Stimulated activated CD4-positive, alpha-beta T cell treated with anti-CD3 and anti-CD28 coated beads, Interleukin-12 subunit alpha, Interleukin-12 subunit beta, amount 100 ng/mL, for 24 hours (primary cell): ENCODE measurements around the gene ARID1B.

Experiments
- DNase-seq, 2 experiments: peaks; one replicate each; pipeline ENCODE4 v3.0.0-alpha.2; 2020; ENCODE audit warnings: low read depth in 2 of 2

ARID1B gene

DNA sequence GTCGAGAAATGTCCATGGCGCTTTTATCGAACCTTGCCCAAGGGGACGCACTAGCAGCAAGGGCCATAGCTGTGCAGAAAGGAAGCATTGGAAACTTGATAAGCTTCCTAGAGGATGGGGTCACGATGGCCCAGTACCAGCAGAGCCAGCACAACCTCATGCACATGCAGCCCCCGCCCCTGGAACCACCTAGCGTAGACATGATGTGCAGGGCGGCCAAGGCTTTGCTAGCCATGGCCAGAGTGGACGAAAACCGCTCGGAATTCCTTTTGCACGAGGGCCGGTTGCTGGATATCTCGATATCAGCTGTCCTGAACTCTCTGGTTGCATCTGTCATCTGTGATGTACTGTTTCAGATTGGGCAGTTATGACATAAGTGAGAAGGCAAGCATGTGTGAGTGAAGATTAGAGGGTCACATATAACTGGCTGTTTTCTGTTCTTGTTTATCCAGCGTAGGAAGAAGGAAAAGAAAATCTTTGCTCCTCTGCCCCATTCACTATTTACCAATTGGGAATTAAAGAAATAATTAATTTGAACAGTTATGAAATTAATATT, 430.4 kb downstream of the ARID1B start:
- DNase-seq: no peak

DNA sequence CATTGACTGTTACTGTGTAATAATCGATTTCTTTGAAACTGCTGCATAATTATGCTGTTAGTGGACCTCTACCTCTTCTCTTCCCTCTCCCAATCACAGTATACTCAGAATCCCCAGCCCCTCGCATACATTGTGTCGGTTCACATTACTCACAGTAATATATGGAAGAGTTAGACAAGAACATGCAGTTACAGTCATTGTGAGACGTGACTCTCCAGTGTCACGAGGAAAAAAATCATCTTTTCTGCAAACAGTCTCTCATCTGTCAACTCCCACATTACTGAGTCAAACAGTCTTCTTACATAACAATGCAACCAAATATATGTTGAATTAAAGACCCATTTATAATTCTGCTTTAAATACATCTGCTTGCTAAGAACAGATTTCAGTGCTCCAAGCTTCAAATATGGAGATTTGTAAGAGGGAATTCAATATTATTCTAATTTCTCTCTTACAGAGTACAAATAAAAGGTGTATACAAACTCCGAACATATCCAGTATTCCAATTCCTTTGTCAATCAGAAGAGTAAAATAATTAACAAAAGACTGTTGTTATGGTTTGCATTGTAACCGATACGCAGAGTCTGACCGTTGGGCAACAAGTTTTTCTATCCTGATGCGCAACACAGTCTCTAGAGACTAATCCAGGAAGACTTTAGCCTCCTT, 432.8 kb downstream of the ARID1B start:
- no peak for DNase-seq

DNA sequence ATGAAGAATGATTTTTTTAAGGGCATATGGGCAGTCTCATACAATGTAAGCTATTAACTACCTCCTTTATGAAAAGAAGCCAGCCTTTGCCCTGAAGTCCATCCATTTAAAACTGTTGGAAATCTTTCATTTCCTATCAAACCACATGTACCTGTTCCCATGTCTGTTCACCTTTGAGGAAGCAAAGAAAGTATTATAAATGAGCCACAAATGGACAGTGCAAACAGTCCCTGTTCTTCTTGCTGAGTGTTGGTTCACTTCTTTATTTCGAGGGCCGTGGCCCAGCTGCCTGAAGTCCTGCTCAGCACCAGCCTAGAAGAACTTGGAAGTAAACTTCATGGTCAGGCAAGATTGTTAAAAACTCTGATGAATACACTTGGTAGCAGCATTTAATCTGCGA, 433.8 kb downstream of the ARID1B start:
- DNase-seq: no peak

DNA sequence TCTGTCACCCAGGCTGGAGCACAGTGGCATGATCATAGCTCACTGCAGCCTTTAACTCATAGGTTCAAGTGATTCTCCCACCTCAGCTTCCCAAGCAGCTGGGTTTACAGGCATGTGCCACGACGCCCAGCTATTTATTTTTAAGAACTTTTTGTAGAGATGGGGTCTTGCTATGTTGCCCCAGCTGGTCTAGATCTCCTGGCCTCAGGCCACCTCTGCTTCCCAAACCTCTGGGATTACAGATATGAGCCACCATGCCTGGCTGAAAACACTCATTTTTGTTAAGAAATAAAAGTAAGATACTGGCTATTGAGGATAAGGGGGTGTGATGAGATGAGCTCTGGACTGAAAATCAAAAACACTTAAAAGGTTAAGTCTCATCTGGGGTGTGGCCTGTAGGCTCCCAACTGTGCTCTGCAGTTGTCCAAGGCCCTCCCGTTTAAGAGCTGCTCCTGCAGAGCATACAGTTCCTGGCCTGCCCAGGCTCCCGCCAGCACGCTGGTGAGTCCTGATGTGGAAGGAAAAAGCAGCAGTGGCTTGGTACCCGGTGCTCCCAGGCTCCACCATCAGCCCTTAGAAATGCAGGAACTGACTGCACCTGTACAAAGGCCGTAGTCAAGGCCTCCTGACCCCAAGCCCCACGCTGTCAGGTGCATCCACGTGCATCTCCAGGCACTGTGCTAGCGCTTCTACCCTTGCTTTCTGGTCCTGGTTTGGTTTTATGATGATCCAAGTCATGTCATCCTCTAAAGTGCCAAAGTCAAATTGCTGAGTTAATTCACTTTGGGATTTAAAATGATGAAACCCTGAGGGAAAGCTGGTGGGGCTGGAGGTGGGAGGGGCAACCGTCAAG, 434.7 kb downstream of the ARID1B start:
- DNase-seq: no peak

DNA sequence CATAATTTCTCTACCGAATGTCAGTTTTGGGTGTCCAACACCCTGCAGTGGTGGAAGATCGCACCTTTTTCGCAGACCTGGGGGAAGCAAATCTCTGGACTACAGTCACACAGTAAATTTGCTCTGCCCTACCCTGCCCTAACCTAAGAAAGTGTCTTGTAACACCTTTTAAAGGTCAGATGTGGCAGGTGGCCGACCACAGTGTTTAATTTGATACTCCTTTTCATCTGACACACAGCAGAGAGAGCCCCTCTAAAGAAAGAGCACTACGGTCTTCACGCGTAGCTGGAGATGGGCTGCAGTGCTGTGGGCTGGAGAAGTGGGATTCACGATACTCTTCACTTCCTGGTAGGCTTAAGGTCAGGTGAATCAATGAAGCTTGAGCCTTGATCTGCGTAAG, 436.2 kb downstream of the ARID1B start:
- no peak for DNase-seq

DNA sequence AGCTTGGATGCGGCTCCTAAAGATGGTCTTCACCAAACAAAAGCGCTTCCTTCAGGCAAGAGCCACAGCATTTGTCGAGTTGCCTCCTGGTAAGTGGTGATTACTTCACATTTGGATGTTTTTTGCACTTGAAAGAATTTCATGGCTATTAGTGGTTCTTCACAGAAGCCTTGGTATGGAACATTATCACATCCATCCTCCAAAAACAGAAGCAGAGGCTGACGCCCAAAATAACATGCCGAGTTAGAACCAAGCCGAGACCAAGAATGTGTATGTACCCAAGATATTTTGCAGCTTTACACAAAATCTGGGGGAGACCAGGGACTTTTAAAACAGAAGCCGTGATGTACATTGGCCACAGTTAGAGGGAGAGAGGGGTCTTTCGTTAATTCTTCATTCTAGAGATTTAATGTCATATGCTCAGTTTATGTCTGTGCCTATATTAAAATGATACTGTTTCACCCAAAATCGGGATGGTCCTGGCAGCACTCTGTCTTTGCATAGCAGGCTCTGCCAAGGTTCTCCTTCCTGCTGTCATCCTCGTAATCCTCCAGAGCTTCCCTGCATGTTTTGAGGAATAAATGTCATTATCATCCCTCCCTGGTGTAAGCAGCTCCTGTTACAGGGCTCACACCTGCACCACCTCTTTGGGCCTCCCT, 436.9 kb downstream of the ARID1B start:
- no peak for DNase-seq

DNA sequence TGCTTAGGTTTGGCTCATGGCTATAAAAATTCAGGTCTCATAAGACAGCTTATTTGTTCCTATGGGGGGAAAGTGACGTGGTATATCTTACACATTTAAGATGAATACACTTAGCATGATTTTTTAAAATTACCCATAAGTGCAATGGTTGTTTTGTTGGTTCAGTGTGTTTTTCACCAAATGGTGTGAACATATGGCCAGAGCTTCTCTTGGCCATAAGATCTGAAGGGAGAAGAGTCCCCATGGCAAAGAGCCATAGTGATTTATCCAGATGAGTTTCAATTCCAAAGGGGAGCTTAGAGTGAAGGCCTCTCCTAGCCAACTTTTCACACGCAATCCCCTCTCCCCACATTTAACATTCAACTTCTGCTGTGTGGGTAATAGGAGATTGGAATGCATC, 438.5 kb downstream of the ARID1B start:
- no peak for DNase-seq

DNA sequence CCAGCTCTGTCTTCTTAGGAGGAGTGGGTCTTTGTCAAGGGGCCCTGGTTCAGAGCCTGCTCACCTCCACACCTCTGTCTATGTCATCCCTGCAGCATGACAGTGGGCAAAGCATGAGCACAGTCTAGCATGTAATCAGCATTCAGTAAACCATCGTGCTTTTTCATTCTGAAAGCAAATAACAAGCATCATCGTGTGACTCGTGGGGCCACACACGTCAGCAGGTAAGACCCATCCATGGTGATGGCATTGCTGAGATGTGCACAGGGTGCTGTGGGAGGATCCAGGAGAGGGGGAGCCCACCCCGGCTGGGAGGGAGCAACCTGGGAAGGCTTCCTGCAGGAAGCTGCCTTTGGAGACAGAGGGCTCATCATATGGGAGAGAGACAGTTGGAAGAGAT, 439.4 kb downstream of the ARID1B start:
- no peak for DNase-seq

DNA sequence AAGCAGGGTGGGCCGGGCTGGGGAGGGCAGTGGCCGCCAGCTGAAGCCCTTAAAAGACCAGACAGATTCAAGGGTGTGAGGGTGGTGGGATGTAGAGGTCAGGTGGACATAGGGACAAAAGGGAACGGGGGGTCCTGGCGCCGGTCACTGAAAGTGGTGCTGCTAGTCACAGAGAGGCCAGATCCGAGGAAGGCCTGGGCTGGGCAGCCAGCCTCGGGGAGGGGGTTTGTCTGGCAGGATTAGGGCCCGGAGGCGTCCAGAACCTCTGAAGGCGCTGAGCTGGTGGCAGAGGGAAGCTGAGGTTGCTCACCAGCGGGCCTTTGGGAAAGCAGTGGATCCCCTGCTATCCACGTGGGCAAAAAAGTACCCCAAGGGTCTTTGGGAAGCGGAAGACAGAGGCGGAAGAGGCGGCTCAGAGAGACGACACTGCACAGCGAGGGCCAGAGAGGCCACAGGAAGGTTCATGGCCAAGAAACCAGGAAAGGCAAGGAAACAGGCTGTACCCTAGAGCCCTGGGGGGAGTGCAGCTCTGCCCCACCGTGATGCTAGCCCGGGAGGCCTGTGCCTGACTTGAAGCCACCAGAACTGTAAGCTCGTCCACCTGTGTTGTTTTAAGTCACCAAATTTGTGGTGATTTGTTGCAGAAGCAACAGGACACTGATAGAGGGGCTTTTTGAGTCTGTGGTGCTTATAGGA, 440.2 kb downstream of the ARID1B start:
- DNase-seq: no peak

DNA sequence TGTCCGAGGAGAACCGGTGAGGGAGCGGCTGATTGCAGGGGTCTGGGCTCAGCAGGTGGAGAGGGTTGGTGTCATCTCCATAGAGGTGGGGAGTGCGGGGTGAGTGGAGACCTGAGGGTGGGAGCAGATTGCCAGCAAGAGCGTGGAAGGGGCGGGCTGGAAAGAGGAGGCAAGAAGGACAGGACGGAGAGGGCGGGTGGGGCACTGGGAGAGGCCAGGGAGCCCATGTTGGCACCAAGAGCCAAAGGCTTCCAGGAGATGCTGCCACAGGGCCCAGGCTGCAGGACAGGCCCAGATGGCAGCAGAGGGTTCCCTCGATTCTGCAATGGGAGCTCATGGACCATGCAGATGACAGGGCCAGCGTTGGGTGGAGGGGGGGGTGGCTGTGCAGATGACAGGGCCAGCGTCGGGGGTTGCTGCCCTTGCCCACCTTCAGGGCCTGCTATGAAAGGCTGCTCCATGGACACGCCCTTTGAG, 440.8 kb downstream of the ARID1B start:
- DNase-seq: no peak

DNA sequence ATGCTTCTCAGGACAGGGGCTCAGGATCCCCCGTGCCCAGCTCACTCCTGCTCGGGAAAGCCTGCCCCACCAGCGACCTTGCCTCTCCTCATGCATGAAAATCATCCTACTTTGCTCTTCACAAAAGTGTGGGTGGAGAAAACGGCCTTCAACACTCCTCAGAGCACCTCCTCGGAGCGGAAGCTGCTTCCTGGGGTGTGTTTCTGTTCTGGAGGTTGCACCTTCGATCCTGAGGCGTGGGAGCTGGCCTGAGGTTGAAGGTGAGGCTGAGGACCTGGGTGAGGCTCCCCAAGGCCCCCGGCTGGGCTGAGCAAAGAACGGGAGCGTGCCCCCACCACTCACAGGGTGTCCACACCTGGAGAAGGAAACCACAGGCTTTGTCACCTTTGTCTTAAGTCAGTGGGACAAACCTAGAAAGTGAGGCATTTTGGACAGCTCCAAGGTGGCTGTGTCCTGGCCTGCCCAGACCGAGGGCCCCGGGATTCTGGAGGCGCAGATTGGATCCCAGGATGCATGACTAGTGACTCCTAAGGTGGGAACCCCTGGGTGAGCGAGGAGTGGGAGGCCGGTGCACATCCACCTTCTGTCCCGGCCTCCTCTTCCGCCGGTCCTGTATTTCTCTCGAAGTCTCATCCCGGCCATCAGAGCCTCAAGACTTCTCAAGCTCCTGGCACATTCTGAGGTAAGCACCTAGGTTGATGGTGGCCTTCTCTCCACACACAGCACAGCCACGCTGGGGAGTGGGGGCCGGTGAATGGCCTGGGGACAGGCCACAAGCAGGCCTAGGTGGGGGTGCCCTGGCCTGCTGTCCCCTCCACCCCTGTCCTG, 441.4 kb downstream of the ARID1B start:
- DNase-seq: no peak

DNA sequence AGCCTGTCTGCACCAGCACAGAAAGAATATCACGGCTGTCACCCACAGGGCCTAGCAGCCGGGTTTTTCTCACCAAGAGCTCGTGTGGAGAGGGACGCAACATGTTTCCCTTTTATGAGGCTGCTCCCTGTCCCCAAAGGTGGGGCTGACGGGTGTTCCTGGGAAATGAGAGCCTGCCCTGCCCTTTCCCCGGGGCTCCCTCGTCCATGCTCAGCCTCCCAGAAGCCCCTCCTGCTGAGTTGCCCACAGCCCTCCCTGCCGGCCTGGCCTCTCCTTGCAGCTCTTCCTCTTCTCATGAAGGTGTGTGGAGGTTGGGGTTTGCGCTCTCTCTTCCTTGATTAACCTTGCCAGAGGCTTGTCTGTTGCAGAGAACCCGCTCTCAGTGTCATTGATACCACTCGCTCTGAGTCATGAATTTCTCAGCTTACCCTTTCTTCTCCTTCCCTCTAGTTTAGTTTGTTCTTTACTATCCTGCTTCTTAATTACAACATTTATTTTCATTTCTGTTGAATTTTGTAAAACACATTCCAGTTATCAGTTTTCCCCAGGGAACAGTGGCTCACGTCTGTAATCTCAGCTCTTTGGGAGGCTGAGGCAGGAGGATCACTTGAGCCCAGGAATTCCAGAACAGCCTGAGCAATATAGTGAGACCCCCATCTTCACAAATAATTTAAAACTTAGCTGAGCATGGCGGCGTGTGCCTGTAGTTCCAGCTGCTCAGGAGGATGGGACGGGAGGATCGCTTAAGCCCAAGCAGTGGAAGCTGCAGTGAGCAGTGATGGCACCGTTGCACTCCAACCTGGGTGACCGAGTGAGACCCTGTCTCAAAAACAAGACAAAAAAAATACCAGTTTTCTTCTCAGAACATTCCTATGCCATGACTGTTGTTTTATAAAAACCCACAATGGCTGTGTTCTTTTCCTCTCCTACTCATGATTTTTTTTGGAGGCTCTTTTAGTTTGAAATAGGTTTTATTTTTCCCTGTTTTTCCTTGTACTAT, 442.3 kb downstream of the ARID1B start:
- no peak for DNase-seq

DNA sequence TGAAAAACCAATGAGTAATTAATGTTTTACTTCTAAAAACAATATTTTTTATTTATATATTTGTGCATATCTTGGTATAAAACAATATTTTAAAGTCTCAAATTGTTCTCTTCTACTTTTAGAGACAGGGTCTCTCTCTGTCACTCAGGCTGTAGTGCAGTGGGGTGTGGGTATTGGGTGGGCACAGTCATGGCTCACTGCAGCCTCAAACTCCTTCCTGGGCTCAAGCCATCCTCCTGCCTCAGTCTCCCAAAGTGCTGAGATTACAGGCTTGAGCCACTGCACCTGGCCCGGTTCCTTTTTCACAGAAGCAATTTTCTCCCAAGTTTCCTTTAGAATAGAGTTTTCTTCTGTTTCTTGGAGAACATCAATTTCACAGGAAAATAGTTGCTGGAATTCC, 443.3 kb downstream of the ARID1B start:
- no peak for DNase-seq

DNA sequence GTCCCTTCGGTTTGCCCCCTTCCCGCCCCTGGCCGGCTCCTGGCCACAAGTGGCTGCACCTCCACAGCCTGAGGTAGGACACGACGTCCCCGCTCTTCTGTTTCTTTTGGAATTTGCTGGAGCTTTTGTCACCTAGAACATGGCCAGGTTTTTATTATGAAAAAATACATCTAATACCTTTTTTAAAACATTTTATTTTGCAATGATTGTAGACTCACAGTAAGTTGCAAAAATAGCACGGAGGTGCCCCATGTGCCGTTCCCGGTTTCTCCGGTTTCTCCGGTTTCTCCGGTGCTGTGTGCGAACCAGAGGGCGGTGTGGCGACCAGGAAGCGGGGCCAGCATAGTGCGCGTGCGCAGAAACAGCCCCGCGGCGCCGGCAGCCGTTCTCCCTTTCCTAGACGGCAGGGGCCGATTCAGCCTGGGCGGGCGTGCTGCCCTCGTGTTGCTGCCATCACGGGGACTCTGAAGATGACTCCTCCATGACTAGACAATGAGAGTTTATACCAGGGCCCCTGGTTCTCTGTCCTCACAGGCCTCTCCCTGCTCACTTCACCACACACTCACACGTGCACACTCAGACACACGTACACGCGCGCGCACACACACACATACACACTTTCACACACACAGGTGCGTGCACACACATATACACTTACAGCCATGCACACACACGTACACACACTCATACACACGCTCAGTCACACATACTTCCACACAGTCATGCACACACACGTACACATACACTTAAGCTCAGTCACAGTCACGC, 444.1 kb downstream of the ARID1B start:
- peak; percentile 71 to 75 for DNase-seq

DNA sequence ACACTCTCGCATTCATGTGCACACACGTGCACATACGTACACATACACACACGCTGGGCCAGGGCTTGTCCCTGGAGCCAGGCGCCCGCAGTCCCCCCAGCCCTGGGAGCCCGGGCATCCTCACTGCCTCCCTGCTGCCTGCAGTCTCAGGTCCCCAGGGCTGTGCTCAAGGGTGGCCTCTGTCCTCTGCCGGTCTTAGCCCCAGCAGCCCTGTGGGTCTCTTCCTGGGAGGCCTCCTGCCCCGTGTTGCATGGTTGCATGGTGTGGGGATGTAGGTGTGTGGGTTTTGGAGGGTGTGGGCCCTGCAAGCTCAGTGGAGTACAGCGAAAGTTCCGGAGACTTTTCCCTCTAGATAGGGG, 444.6 kb downstream of the ARID1B start:
- no peak for DNase-seq

DNA sequence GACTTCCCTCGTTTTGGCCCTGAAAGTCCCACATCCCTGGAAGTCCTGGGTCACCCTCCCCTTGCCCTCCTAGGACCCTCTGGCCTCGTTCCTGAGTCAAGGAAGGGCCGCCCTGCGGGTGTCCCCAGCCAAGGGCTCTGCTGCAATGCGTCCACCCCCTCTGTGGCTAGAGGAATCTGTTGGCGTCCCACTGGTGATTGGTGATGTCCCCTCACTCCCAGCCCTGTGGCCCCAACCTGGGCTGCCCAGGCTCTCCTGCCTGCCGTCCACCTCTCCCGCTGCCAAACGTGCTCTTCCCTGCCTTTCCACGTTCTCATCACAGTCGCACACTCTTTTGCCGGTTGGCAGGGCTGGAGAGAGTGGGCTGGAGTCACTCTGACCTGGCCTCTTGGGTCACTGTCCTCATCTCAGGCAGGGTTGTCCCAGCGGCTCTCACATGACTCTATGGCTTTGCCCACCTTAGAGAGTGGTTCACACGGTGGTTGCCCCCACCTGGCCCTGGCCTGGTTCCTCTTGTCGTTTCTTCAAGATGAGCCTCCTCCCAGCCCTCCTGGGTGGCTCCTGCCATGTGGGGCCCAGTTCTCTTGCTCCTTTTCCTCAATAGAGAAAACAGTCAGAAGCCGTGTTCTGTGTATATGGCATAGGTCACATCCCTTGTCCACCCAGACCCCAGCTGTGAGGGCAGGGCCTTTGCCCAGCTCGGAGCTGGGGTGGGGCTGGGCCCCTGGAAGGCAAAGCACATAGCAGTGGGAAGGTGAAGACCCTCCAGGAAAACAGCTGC, 445.2 kb downstream of the ARID1B start:
- DNase-seq: no peak

DNA sequence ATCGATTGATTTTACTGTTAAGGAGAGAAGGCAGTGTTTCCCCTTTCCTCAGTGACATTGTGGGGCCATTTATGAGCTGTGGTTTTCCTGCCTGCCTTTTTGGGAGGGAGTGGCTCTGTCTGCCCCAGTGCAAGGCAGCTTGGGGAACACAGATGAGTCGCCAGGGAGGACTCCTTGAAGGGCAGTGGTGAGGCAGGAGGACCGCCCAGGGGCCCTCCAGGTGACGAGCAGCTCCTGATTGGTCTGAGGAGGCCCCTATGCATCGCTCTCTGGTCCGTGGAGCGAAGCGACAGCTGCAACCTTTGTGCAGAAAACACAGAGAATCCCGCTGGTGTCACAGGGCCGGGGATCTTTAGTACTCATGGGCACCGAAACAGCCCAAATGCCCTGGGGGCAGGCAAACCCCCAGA, 445.8 kb downstream of the ARID1B start:
- DNase-seq: no peak

DNA sequence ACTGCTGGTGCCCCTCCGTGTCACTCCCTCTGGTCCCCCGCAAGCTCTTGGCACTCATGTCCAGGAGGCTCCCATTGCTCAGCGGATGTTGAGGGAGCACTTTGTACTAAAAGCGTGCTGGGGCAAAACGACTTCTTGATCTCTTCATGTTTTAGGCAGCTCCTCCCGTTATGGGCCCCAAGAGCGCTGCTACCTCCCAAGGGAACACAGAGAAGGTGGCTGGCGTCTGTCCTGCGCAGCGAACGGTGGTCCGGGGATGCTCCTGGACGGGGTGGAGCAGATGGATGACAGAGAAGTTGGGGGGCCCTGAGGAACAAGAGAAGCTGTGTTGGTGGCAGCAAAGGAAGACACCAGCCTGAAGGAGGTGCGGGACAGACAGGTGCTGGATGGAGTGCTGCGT, 446.3 kb downstream of the ARID1B start:
- no peak for DNase-seq
